GM18505 (cell line): ENCODE data around the gene LRCH4.

Experiments
- ATAC-seq: cut with Tn5 transposase; IDR thresholded peaks from one replicate; pipeline ENCODE4 v1.9.1; 2021; ENCODE audit not compliant: unreplicated experiment
- POLR2A ChIP-seq: IDR thresholded peaks from 4 replicates; pipeline ENCODE4 v1.6.1; 2011; ENCODE audit warnings: borderline replicate concordance; ENCODE audit not compliant: insufficient read depth, insufficient read length; ENCODE audit errors: extremely low read depth

The LRCH4 gene

GRCh38 chr7:100573691-100574361 is 12.1 kb downstream of the LRCH4 start, which contains the start of gene SAP25:
SAP25 (minus strand) TSS chr7:100573900; CDS start chr7:100573742, 158 bp downstream.
- TF ChIP-seq POLR2A = no peak

GRCh38 chr7:100572949-100573675 is 12.8 kb downstream of the LRCH4 start:
- no peak for ATAC-seq

More at GRCh38 chr7:100573691-100574361, 12.1 kb downstream of the LRCH4 start, which contains the start of gene SAP25:
- no peak for ATAC-seq

DNA sequence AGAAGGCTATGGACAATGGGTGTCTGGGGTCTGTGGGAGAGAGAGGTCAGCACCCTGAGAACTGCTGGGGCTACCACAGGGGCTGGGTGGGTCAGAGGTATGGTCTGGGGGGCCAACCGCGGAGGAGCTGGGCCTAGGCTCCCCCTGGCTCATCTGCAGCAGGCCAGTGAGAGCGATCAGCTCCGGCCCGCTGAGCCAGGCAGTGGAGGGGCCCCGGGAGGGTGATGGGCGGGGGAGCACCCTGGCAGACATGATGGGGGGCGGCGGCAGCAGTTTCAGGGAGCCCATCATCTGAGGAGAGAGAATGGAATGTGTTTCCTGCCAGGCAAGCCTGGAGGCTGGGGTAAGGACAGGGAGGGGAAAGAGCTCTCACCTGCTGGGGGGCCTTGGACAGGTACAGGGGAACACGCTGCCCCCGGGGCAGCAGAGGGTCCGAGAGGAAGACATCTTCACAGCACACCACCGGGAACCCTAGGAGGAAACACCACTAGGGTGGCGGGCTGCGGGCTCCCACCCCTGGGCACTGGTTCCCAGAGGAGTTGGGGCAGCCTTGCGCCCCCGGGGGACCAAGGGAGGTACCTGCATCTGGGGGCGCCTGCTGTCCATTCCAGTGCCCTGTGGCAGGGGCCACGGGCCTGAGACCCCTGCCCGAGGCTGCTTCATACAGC is 13.5 kb downstream of the LRCH4 start:
- TF ChIP-seq POLR2A = no peak
- no peak for ATAC-seq

More at GRCh38 chr7:100572949-100573675, 12.8 kb downstream of the LRCH4 start:
- no peak for TF ChIP-seq POLR2A

DNA sequence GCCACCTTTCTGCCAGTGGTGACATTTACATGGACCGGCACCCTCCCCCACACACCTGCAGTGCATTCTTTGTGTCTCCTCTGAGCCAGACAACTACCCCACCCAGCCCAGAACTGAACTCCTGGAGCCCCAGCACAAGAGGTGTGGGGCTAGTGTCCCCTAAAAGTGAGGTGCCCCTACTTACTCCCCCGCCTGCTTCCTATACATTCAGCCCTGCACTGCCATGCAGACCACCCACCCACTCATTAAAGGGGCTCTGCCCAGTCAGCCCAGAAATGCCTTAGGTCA is 14.2 kb downstream of the LRCH4 start:
- no peak for ATAC-seq
- no peak for TF ChIP-seq POLR2A

GRCh38 chr7:100570954-100571828 is 14.7 kb downstream of the LRCH4 start:
- peak; percentile 11 for TF ChIP-seq POLR2A
- no peak for ATAC-seq

DNA sequence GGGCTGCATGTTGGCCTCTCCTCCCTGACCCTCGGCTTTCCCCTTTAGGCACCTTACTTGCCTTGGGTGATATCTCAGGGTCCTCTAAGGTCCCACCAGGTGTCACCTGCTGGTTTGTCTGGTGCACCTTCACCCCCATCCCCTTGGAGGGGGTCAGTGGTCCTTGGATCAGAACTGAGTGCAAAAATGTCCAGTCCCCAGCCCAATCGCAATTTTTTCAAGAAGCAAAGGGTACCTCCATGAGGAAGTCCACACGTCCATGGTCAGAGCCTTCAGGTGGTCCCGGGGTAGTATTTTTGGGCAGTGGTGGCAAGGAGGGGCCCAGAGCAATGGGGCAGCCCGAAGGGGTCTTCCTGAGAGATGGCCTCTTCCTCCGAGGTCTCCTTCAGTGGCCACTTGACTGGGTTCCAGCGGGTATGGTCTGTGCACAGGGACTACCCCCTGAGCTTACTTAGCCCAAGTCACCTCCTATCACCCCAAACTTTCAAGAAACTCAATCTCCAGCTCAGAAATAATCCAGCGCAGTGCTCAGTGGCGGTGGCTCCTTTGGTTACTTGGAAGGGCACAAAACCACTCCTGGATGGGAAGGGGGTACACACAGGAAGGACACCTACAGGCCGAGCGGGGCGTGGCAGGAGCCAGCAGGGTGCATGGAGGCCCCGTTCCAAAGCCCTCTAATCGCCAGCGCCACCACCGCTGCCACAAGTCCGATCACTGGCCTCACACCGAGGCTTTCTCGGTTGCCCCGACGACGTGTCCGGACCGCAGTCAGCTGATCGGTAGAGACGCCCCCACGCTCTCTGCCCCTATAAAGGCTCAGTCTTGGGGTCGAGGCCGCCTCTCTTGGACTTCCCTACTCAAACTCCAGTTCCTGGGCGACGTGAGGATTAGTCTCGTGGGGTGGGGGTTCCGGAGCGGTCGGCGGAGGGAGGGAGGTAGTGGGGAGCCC is 16.8 kb downstream of the LRCH4 start:
- ATAC-seq = no peak
- TF ChIP-seq POLR2A = no peak

- peak; percentile 46 for TF ChIP-seq POLR2A
- no peak for ATAC-seq
These were observed 17.6 kb downstream of the LRCH4 start for GRCh38 chr7:100568176-100568895.

GRCh38 chr7:100567751-100568175 is 18.2 kb downstream of the LRCH4 start:
- TF ChIP-seq POLR2A = no peak
- ATAC-seq = no peak

- ATAC-seq = no peak
- no peak for TF ChIP-seq POLR2A
These were observed 18.7 kb downstream of the LRCH4 start for GRCh38 chr7:100567031-100567730.

DNA sequence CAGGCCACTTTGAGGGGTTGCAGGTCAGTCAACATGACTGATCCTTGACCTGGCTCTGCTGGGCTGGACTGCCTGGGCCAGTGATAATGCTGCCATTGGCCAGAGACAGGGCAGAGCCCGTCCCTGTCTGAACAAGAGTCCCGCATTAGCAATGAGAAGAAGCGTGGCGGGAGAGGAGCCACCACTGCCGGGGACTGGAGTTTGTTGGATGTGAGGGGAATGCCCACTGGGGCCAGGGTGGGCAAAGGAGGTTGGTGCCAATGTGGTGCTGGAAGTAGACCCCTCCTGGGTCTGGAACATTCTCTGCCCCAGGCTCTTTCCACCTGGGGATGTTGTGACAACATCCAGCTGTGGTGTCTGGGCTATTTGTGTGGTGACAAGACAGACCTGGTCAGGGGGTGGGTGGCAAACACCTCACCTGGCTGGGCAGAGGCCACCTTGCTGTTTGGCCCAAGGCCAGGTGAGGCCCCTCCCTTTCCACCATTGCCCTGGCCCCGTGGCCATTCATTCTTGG is 19.9 kb downstream of the LRCH4 start:
- no peak for TF ChIP-seq POLR2A
- no peak for ATAC-seq
